Measurements from ENCODE around the gene TBL3.

DNA sequence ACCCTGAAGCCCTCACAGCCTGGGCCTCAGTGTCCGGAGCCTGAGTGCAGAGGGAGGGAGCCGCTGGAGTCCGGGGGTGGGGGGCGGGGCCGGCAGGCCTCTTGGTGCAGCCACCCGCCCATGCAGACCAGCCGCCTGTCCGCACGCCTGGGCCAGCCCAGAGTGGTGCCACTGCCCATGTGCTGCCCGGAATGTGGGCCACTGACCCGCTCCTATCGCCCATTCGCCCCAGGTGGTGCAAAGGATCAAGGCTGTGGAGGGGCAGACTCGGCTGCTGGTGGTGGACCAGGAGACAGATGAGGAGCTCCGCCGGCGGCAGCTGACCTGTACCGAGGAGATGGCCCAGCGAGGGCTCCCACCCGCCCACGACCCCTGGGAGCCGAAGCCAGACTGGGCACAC lies 57.5 kb downstream of the TBL3 start:
- TF ChIP-seq, protein P1, sequence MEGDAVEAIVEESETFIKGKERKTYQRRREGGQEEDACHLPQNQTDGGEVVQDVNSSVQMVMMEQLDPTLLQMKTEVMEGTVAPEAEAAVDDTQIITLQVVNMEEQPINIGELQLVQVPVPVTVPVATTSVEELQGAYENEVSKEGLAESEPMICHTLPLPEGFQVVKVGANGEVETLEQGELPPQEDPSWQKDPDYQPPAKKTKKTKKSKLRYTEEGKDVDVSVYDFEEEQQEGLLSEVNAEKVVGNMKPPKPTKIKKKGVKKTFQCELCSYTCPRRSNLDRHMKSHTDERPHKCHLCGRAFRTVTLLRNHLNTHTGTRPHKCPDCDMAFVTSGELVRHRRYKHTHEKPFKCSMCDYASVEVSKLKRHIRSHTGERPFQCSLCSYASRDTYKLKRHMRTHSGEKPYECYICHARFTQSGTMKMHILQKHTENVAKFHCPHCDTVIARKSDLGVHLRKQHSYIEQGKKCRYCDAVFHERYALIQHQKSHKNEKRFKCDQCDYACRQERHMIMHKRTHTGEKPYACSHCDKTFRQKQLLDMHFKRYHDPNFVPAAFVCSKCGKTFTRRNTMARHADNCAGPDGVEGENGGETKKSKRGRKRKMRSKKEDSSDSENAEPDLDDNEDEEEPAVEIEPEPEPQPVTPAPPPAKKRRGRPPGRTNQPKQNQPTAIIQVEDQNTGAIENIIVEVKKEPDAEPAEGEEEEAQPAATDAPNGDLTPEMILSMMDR (IDR thresholded peaks at IDR 0.05): no peak
- TF ChIP-seq, protein P2, sequence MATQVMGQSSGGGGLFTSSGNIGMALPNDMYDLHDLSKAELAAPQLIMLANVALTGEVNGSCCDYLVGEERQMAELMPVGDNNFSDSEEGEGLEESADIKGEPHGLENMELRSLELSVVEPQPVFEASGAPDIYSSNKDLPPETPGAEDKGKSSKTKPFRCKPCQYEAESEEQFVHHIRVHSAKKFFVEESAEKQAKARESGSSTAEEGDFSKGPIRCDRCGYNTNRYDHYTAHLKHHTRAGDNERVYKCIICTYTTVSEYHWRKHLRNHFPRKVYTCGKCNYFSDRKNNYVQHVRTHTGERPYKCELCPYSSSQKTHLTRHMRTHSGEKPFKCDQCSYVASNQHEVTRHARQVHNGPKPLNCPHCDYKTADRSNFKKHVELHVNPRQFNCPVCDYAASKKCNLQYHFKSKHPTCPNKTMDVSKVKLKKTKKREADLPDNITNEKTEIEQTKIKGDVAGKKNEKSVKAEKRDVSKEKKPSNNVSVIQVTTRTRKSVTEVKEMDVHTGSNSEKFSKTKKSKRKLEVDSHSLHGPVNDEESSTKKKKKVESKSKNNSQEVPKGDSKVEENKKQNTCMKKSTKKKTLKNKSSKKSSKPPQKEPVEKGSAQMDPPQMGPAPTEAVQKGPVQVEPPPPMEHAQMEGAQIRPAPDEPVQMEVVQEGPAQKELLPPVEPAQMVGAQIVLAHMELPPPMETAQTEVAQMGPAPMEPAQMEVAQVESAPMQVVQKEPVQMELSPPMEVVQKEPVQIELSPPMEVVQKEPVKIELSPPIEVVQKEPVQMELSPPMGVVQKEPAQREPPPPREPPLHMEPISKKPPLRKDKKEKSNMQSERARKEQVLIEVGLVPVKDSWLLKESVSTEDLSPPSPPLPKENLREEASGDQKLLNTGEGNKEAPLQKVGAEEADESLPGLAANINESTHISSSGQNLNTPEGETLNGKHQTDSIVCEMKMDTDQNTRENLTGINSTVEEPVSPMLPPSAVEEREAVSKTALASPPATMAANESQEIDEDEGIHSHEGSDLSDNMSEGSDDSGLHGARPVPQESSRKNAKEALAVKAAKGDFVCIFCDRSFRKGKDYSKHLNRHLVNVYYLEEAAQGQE (IDR thresholded peaks at IDR 0.05; ENCODE audit: insufficient read depth in 1 of 2, low read depth in 2 of 2, low read length in 1 of 2): no peak
